Stimulated activated CD8-positive, alpha-beta memory T cell treated with anti-CD3 and anti-CD28 coated beads, Interleukin-7, amount 100 ng/mL, for 24 hours (primary cell): ENCODE results near the gene PAN2.
A peak's percentile ranks its signal among the peaks of the same experiment; 100 is the strongest.

ENCODE experiments used
- DNase-seq: peaks from one replicate; pipeline ENCODE4 v3.0.0-alpha.2; 2020; ENCODE audit warnings: low read depth

PAN2 gene

GRCh38 chr12:56271031-56271430 lies 62.8 kb downstream of the PAN2 start:
- no peak for DNase-seq

GRCh38 chr12:56267443-56268071 lies 66.2 kb downstream of the PAN2 start:
- DNase-seq, result no peak

- DNase-seq, result peak; percentile 75
Observed at GRCh38 chr12:56266693-56267442, 66.9 kb downstream of the PAN2 start, which contains the start of gene COQ10A. Gene COQ10A (plus strand): TSS chr12:56266942. CDS start chr12:56267119, 177 bp downstream.
